HG03354 (cell line): ENCODE data around the gene LARGE2.

Experiments
- ATAC-seq: cut with Tn5 transposase; IDR thresholded peaks from one replicate; pipeline ENCODE4 v1.9.1; 2021; ENCODE audit warnings: mild to moderate bottlenecking; ENCODE audit not compliant: unreplicated experiment, poor library complexity, severe bottlenecking

Gene LARGE2

GRCh38 chr11:45909594-45910475 lies 12.6 kb upstream of the LARGE2 start:
- ATAC-seq = no peak

GRCh38 chr11:45910623-45911022 lies 11.8 kb upstream of the LARGE2 start:
- no peak for ATAC-seq

- ATAC-seq = no peak
Measured at GRCh38 chr11:45913514-45913913, 8.9 kb upstream of the LARGE2 start.

DNA sequence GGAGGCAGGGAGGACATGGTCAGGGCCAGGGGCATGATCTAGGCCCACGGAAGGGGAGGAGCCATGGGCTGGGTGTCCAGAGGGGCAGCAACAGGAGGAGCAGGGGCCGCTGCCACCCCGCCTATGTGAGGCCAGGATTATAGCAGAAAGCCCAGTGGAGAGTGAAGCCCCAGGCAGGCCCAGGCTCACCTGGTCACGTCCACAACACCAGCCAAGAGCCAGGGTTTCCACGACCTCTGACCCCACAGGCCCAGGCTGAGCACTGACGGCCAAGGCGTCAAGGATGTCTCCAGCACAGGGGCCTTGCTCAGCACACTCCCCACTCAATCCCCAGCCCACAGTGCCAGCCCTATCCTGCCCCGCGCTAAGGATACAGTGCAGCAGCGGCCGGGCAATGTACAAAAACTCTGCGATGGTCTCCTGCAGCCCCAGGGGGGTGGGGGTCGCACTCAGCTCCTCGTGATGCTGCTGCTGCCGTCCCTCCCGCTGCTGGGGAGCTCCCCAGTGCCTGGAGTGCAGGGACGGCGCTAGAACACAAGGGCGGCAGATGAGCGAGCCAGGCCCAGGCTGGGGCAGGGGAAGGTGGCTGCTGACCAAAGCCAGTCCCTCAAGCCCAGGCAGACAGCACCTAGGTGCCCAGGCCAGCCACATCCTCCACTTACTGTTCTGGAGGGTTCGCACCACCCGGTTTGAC lies 8.4 kb upstream of the LARGE2 start:
- no peak for ATAC-seq

DNA sequence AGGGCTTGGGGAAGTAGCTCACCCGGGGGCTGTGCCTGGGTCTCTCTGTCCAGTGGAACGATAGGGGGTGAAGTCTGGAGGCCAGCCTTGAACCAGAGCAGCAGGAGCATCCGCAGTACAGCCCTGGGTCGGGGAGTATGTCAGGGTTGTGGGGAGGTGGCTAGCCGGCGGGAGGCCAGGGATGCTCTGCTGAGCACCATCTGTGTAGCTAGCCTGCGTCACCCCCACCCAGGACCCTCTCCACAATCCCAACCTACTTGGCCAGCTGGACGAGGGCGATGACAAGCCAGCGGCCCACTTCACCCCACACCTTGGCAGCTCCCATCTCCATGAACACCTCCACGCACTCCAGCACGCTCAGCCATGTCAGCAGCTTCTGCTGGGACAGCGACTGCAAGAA lies 7.0 kb upstream of the LARGE2 start:
- no peak for ATAC-seq

DNA sequence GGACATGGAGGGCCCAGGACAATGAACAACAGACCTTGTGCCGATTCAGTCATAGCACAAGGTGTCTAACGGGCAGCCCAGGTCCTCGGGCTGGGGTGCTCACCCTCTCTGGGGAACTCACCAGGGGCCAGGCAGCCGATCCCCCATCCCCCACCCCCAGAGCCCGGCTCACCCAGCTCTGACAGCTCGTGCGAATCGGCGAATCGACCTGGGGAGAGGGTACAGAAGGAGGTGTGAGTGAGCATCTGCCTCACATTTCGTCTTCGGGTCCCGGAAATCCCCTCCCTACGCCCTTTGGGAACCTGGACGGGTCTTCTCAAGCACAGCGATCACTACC lies 5.2 kb upstream of the LARGE2 start:
- no peak for ATAC-seq

GRCh38 chr11:45917623-45918330 lies 4.7 kb upstream of the LARGE2 start, which contains the start of gene PEX16:
Gene PEX16, minus strand, starts transcription at chr11:45917877. Its CDS starts 66 bp downstream, at chr11:45917811.
- peak; percentile 92 for ATAC-seq

DNA sequence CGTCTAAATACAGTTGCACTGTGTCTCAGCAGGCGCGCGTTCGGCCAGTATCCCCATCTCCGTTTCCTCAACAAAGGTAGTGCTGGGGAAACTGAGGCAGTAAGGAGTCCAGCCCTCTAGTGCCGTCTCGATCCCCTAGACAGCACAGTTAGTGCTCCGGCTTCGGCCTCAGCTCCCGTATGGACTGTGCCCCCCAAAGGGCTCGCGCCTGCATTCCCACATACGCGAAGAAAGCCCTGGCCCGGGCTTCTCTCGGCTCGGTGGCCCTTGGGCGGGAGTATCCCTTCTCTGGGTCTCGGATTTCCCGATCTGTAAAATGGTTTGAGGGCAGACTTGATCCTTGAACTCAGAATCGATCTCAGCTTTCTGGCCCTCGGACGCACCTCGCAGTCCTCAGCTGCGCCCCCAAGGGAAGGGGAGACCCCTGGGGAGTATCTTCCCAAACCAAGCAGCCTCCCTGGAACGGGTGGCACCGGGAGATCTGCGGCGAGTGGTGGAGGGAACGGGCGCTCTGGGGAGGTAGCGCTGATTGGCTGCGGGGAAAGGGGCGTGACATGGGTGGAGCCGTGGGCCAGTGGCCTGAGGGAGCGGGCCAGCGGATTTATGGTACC lies 4.0 kb upstream of the LARGE2 start:
- peak; percentile 32 for ATAC-seq

DNA sequence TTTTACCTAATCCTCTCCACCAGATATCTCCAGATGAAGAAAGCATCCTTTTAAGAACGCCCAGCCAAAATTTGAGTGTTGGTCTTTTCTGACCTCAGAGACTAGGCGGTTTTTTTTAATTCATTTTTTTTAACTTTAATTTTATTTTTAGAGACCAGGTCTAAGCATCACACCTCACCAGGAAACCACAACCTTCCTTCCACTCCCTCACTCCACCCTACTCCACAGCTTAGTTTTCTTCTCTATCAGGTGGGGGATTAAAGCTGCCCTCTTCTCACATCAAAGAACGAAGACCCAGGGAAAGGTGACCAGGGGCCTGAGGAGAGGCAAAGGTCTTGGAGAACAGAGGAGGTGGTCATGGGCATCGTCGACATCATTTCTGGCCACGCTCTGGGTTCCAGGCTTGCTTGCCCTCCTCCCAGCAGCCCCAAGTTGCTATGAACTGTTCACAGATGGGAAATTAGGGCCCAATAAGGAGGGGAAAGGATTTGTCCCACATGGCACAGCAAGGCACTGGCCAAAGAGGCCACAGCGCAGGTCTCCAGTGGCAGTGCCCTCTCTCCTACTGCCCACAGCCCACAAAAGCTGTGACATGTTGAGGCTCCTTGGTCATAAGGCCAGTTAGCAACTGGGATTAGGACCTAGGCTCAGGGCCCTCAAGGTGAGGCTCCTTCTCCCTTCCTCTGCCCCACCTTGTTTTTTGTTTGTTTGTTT lies 3.3 kb upstream of the LARGE2 start:
- ATAC-seq = no peak

GRCh38 chr11:45919806-45920530 lies 2.5 kb upstream of the LARGE2 start:
- no peak for ATAC-seq

- no peak for ATAC-seq
Measured at GRCh38 chr11:45920531-45921477, 1.7 kb upstream of the LARGE2 start.

- ATAC-seq = no peak
Measured at GRCh38 chr11:45921561-45922424, 663 bp upstream of the LARGE2 start.

DNA sequence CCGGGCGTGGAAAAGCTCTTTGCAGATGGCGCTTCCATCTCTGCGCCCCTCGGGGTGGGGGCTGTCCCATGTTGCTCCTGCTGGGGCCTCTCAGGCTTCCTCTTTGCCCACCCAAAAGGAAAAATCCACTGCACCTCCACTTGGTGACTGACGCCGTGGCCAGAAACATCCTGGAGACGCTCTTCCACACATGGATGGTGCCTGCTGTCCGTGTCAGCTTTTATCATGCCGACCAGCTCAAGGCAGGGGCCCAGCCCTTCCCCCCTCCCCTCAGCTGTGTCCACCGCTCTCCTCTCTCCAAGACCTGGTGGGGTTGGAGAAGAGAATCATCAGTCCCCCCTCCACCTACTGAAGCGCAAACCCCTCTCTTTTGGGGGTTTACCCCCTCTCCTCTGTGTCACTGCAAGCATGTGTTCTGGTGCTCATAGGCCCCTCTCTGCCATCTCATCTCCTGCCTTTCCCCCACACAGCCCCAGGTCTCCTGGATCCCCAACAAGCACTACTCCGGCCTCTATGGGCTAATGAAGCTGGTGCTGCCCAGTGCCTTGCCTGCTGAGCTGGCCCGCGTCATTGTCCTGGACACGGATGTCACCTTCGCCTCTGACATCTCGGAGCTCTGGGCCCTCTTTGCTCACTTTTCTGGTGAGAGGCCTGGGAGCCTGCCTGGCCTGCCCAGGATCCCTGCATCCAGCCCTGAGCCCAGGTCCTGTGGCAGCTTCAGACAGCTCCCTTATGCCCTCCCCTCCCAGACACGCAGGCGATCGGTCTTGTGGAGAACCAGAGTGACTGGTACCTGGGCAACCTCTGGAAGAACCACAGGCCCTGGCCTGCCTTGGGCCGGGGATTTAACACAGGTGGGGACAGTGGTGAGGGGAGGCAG lies 1.8 kb downstream of the LARGE2 start:
- no peak for ATAC-seq

DNA sequence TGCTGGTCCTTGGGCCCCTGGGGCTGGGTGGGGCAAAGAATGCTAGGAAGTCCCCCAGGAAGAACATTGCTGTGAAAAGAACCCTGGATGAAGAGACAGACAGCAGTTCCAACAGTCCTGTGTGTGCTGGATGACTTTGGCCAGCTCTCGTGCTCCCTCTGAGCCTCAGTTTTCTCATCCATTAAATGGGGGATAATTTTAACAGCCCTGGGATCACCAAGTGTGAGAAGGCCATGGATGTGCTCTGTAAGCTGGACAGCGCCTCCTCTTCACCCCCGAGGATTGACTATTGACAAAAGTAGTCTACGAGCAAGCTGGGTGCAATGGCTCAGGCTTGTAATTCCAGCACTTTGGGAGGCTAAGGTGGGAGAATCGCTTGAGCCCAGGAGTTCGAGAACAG lies 2.5 kb downstream of the LARGE2 start:
- no peak for ATAC-seq

DNA sequence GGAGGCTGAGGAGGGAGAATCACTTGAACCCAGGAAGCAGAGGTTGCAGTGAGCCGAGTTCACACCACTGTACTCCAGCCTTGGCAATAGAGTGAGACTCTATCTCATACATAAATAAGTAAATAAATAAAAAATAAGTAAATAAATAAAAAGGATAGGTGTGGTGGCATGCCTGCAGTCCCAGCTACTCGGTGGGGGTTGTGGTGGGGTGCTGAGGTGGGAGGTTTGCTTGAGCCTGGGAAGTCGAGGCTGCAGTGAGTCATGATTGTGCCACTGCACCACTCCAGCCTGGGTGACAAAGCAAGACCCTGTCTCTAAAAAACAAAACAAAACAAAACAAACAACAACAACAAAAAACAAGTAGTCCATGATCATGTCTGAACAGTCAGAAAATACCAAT lies 3.1 kb downstream of the LARGE2 start:
- ATAC-seq = no peak

DNA sequence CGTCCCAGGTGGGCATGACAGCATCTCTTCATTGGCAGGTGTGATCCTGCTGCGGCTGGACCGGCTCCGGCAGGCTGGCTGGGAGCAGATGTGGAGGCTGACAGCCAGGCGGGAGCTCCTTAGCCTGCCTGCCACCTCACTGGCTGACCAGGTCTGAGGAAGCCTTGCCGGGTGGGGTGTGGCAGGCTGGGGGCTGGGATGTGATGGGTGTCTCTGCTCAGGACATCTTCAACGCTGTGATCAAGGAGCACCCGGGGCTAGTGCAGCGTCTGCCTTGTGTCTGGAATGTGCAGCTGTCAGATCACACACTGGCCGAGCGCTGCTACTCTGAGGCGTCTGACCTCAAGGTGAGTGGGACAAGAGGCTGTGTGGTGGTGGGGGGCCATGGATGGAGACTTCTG lies 3.5 kb downstream of the LARGE2 start:
- no peak for ATAC-seq
